NB4 (cell line): ENCODE data around the gene L3MBTL4.

Source experiments
- DNase-seq: peaks from one replicate; pipeline ENCODE4 v3.0.0; 2010; ENCODE audit warnings: low read depth
- H3K4me3 ChIP-seq: one replicate; pipeline ENCODE4 v1.5.1; 2011; ENCODE audit warnings: mild to moderate bottlenecking, low read depth, low read length, moderate library complexity
- MAX ChIP-seq: IDR thresholded peaks from 2 replicates; pipeline ENCODE4 v1.6.1; 2011; ENCODE audit warnings: low read depth, low read length
- MYC ChIP-seq: IDR thresholded peaks from 2 replicates; pipeline ENCODE4 v1.6.1; 2011; ENCODE audit warnings: low read depth, low read length
- POLR2A ChIP-seq: IDR thresholded peaks from 2 replicates; pipeline ENCODE4 v1.6.1; 2011; ENCODE audit warnings: mild to moderate bottlenecking; ENCODE audit not compliant: insufficient read length; ENCODE audit errors: extremely low read depth
- TF ChIP-seq, protein P1 (sequence below): IDR thresholded peaks from one replicate; pipeline ENCODE4 v1.5.1; 2012; ENCODE audit warnings: low read depth, low read length

The L3MBTL4 gene

DNA sequence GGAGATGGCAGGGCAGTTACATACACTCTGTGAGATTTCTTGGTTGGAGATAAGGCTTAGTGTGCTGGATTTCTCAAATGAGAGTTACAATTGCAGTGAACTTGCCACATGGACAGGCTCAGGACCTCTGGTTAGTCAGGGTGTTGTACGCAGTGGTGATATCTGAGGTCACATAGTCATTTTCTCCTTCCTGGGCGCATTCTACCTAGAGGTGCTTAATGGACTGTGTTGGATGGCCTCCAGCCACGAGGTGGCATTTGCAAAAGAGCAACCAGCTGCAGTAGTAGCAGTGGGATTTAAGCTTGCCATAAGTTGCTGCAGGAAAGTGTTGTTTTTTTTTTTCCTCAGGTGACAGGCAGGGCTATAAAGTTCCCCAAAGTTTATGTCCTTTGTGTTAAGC lies 345.6 kb downstream of the L3MBTL4 start:
- H3K4me3 ChIP-seq: no peak overlapping the region
- TF ChIP-seq MYC: no peak
- TF ChIP-seq, protein P1, sequence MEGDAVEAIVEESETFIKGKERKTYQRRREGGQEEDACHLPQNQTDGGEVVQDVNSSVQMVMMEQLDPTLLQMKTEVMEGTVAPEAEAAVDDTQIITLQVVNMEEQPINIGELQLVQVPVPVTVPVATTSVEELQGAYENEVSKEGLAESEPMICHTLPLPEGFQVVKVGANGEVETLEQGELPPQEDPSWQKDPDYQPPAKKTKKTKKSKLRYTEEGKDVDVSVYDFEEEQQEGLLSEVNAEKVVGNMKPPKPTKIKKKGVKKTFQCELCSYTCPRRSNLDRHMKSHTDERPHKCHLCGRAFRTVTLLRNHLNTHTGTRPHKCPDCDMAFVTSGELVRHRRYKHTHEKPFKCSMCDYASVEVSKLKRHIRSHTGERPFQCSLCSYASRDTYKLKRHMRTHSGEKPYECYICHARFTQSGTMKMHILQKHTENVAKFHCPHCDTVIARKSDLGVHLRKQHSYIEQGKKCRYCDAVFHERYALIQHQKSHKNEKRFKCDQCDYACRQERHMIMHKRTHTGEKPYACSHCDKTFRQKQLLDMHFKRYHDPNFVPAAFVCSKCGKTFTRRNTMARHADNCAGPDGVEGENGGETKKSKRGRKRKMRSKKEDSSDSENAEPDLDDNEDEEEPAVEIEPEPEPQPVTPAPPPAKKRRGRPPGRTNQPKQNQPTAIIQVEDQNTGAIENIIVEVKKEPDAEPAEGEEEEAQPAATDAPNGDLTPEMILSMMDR: no peak
- no peak for TF ChIP-seq MAX
- TF ChIP-seq POLR2A: no peak
- DNase-seq: no peak

GRCh38 chr18:6060149-6060548 lies 354.6 kb downstream of the L3MBTL4 start:
- TF ChIP-seq POLR2A (no peak), MYC (no peak), MAX (no peak)
- TF ChIP-seq, protein P1: no peak
- DNase-seq: no peak
- no peak overlapping the region for H3K4me3 ChIP-seq

DNA sequence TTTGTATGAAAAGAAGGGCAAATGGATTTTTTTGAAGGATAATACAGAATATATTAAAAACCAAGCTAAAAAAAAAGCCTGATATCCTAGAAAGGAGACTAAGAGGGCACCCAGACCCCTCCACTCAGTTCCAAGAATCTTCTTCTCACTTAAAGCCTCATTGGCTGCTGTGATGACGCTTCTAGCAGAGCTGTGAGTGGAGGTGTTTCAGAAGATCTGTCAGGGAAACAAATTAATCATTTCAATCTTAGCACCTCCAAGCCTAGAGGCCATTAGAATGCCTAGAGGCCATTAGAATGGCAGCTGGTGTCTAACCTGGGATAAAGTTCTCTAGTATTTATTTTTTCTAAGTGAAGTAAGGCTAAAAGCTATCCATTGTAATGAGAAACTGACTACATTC lies 355.2 kb downstream of the L3MBTL4 start:
- no peak overlapping the region for H3K4me3 ChIP-seq
- TF ChIP-seq MAX: no peak
- TF ChIP-seq MYC: no peak
- TF ChIP-seq, protein P1: no peak
- TF ChIP-seq POLR2A: no peak
- DNase-seq: no peak

- no peak overlapping the region for H3K4me3 ChIP-seq
- no peak for DNase-seq
- TF ChIP-seq MYC (no peak), POLR2A (no peak), MAX (no peak)
- TF ChIP-seq, protein P1: no peak
Measured at GRCh38 chr18:6058941-6059340, 355.8 kb downstream of the L3MBTL4 start.

GRCh38 chr18:6057604-6058003 lies 357.1 kb downstream of the L3MBTL4 start:
- TF ChIP-seq, protein P1: no peak
- TF ChIP-seq MYC: no peak
- TF ChIP-seq MAX: no peak
- no peak for TF ChIP-seq POLR2A

DNA sequence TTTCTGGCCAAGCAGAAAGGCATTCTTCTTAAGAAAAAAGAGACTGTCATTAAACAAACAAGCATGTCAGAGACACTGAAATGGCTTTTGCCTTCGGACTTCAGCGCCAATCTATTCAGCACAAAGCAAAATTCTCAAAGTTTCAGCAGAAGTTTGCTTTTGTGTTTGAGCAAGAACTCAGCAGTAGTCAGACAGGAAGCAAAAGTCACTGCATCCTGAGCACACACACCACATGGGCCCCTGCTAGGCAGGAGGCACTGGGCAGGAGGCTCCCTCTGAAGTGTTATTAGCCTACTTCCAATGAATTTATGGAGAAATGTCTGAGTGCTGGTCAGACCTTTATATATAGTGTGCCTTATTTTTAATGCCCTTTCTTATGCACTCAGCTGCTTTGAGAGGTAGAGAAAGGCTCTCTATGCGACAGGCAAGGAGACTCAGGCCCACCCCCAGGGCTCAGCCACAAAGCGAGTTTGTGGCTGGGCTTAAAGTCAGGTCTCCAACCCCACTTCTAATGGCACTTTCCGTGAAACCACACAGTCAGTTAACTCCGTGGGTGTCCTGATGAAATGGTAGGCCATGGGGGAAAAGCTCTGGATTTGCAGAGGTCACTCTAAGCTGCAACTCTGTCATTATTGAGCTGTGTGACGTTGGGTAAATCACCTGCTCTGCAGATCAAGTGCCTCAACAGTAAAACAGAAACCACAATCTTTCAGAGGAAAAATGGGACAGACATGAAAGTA lies 358.4 kb downstream of the L3MBTL4 start:
- DNase-seq: no peak

More at GRCh38 chr18:6057604-6058003, 357.1 kb downstream of the L3MBTL4 start:
- no peak overlapping the region for H3K4me3 ChIP-seq
- DNase-seq: no peak

More for the DNA sequence above, 358.4 kb downstream of the L3MBTL4 start:
- no peak overlapping the region for H3K4me3 ChIP-seq
- TF ChIP-seq POLR2A (no peak), MYC (no peak), MAX (no peak)
- TF ChIP-seq, protein P1: no peak
